Mesenteric fat pad (tissue), 1 donor: Measurements from ENCODE around the gene C10orf62. TPM values are rescaled to one million over a fixed set of nuclear protein-coding genes. Genes with fewer than 3 reads are reported as not detected.

Source experiments
- DNase-seq: peaks from one replicate; pipeline ENCODE4 v3.0.0-alpha.2; 2020; ENCODE audit warnings: low spot score
- total RNA-seq: library from RNA; stranded (reverse); fragmentation: NEBNext Ultra II Directional; extraction: Animal tissue kit (Norgen Biotek cat#: 25700); gene quantifications from one replicate; pipeline ENCODE4 v1.2.1, GENCODE V29; 2021
- donor health status: DM: yes; HTN: yes; CAD: no.

C10orf62 gene
- total RNA-seq, 1 donor from 2014 or later: not detected

DNA sequence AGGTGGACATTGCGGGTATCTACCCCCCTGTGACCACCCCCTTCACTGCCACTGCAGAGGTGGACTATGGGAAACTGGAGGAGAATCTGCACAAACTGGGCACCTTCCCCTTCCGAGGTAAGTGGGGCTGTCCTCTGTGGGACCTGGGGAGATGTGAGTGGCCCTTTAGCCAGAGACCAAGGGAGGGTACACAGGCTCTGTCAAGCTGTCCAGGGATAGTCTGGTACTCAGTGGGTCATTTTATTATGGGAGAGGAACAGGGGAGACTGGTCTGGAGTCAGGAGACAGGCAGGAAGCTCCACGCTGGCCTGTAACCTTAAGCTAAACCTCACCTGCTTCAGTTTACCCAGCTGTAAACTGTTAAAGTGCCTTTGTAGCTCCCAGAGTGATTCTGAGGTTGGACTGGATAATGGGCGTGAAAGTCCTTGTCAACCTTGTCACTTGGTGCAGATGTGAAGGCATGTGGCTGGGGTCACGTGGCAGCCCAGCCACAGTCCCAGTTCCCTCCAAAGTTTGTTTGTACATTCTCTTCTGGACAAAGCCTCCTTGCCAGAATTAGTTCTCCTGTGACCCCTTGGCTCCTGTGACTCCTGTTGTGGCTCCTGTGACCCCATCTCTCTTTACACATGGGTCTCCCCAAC, 4.6 kb upstream of the C10orf62 start:
- no peak for DNase-seq

DNA sequence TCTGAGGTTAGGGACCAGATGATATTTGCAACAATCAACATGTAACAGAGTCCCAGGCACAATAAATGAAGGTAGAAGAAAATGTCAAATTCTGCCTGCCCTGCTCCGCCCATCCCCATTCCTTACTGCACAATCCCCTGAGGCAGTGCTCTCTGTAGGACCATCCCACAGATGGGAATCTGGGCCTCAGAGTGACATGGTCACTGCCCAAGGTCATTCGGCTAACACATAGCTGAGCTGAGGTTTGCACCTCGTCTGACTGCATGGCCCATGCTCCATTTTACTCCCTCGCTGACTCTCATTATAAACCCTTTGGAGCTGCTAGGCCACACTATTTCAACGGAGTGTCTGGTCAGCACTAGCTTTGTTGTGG, 4.1 kb upstream of the C10orf62 start:
- no peak for DNase-seq

DNA sequence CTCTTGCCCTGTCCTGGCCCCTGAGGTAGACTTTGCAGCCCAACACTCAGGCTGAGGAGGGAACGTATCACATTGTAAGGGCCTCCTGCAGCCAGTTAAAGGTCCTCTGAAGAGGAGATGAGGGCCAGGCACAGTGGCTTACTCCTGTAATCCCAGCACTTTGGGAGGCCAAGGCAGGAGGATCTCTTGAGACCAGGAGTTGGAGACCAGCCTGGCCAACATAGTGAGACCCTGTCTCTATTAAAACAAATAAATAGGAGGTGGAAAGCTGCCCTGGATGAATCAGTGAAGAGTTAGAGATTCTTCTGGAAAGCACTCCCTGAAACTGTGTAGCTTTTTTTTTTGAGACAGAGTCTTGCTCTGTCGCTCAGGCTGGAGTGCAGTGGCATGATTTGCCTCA, 2.3 kb upstream of the C10orf62 start:
- DNase-seq: no peak

GRCh38 chr10:97590082-97590747, 694 bp downstream of the C10orf62 start:
- no peak for DNase-seq

DNA sequence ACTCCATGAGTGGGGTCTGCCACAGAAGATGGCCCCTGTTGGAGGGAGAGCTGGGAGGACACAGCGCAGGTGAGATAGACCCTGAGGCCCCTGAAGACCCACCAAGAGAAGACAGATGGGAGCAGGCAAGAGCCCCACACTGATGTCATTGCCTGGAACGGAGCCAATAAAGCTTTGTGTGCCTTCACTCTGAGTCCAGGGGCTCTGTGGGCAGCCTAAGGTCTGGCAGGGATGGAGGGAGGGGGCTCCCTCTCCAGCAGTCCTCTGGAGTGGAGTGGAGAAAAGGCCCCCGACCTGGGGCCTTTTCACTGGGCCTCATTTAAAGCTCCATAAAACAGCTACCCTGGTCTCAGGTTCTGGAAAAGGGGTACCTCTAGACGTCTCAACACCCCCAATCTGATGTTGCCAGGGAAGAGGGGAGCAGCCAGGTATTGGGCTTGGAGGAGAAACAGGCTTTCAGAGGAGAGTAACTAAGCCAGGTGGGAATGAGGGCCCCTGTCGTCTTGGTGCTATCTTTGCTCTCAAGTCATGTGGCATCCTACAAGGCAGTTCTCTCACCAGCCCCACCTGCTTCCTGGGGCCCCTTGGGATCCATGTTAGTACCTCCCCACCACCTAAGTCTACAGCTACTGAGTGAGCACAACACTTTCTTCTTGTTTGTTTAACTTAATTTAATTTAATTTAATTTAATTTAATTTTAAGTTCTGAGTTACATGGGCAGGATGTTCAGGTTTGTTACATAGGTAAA, 1.4 kb downstream of the C10orf62 start:
- DNase-seq: no peak

DNA sequence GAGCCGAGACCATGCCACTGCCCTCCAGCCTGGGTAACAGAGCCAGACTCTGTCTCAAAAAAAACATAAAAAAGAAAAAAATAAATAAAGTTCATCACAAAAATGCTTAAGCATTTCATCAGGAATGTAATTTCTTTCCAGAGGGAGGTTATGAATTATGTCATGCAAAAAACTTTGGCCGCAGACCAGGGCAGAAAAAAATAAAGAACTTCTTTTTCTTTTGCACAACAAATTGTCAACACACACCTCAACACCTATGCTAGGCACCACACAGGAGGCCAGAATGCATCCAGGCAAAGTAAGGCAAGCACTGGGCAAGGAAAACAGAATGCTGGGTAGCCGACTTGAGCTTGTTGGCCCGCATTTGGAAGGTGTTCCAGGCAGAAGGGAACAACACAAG, 3.9 kb downstream of the C10orf62 start:
- DNase-seq: no peak

DNA sequence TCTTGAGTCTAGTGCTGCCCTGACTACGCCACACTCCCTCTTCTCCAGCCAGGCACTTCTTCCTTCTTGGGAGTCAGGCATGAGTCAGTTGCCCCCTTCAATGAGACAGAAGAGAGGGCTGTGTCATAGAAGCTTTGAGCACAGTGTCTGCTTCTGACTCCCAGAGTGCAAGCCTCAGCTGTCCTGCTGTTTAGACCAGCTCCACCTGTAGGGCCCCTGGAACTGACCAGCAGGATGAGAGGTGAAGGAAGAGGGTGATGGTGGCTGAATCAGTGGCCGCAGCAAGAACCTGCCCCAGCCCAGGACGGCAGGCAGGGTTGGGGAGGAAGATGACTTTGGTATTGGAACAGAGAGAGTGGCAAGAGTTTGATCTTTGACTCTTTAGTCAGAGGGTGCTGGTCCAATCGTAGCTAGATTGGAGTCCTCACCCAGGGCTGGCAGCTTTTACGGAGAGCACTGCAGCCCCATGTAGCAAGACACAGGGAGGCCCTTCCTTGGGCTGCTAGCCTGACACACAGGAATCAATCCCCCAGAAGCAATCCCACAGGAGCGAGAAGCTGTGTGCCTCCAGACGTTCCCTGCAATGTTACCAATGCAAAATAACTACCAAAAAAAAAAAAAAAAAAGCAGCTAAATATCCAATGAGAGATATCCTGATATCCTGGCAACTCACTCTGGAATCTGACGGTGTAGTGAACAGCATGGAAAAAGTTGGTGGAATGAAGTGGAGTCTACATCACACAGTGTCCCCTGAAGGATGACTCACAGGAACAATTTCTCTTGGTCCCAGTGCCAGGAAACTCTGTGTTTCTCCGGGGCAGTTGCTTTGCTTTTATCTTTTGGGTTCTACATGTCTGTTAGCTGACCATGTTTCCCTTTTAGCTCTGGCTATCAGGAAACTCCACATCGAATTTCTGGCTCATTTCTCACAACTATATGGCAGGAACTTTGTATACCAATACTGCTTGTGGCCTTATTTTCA, 6.9 kb downstream of the C10orf62 start:
- DNase-seq: no peak

- no peak for DNase-seq
Measured at GRCh38 chr10:97597778-97598177, 8.3 kb downstream of the C10orf62 start.

- no peak for DNase-seq
Measured at GRCh38 chr10:97598407-97599271, 9.1 kb downstream of the C10orf62 start.

- DNase-seq: no peak
Measured at GRCh38 chr10:97599272-97599619, 9.7 kb downstream of the C10orf62 start.

- DNase-seq: no peak
Measured at GRCh38 chr10:97600616-97601015, 11.1 kb downstream of the C10orf62 start.

- DNase-seq: no peak
Measured at GRCh38 chr10:97601268-97602215, 12.0 kb downstream of the C10orf62 start.

DNA sequence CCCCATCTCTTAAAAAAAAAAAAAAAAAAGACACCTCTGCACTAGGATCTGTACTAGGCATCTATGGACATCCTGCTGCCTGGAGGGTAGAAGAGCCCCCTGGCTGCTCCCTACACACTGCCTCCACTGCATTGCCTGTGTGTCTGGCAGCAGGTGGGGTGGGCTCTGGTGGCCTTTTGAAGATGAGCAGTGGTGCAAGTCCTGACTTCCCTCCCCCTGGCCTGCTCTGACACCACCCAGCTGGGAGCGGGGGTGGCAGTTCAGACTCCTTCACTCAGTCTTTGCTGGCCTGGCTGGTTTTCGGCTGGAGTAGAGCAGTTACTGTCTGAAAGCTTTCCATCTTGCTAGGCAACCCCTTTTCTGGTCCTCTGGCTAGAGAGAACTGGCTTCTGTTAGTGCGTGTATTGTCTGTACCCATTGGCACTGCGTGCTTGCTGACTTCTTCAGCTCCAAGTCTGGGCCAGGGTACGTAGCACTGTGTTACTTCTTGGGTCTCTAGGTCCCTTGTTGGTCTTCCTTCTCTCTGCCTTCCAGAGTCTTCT, 17.6 kb downstream of the C10orf62 start:
- no peak for DNase-seq

- DNase-seq: no peak
Measured at GRCh38 chr10:97608991-97609561, 19.6 kb downstream of the C10orf62 start.

DNA sequence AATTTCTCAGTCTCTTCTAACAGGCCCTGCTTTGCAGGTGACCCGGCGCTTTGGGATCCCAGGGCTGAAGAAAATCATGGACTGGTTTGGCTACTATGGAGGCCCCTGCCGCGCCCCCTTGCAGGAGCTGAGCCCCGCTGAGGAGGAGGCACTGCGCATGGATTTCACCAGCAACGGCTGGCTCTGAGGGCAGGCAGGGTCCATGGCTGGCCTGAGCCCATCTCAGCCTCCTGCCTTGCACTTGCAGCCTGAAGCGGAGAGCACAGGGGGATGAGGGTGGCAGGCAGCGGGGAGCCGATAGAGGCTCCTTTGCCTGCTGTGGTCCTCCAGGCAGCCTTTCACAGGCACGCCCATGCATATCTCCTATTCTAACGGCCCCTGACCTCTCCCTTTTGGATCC, 22.0 kb downstream of the C10orf62 start:
- DNase-seq: no peak

DNA sequence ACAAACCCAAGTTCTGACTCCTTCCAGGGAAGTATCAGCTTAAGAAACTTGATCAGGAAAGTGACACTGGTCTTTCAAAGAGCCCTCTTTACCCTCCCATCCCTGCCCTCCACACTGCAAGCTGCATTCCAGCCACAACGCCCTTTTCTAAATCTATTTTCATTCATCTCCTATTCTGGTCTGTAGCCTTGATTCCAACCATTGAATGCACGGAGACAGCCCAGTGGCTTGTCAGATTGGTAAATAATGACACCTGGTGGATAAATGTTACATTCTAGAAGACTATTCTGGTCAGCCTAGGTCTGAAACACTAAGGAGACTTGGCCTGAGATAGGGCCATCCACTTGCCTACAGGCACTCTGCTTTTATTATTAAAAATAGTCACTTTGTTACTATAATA, 22.9 kb downstream of the C10orf62 start:
- DNase-seq: no peak

DNA sequence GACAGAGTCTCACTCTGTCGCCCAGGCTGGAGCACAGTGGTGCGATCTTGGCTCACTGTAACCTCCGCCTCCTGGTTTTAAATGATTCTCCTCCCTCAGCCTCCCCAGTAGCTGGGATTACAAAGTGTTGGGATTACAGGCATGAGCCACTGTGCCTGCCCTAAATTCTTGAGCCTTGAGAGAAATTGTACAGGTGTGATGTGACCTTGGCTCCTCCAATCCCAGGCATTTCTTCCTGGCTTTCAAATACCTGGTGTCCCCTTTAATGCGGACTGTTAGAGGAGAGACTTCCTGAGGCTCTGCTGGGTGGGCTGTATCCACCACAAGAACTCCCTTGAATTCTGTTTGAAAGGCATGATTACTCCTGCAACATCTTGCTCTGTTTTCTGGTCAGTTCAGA, 28.8 kb downstream of the C10orf62 start:
- DNase-seq: no peak

GRCh38 chr10:97618733-97619132, 29.2 kb downstream of the C10orf62 start:
- DNase-seq: no peak

DNA sequence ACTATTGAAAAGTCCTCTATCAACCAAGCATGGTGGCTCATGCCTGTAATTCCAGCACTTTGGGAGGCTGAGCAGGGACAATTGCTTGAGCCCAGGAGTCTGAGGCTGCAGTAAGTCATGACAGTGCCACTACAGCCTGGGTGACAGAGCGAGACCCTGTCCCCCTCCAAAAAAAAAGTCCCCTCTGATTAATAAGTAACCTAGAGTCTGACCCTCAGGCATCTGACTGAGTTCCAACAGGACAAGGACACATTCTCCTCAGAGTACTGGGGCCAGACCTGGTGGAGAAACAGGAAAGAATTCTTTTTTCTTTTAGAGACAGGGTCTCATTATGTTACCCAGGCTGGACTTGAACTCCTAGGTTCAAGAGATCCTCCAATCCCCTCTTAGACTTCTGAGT, 33.8 kb downstream of the C10orf62 start:
- DNase-seq: no peak
